GM18867 (cell line): ENCODE results near the gene PXDN.
"Not testable (repeated sequence)": the region's sequence is repeated elsewhere in the genome, so short reads cannot be mapped to it uniquely, and the experiment has no call there.

Experiments
- ATAC-seq: cut with Tn5 transposase; IDR thresholded peaks from one replicate; pipeline ENCODE4 v1.9.1; 2021; ENCODE audit warnings: mild to moderate bottlenecking, moderate library complexity; ENCODE audit not compliant: unreplicated experiment

The PXDN gene

GRCh38 chr2:1634681-1635341 lies 109.5 kb downstream of the PXDN start:
- no peak for ATAC-seq

- ATAC-seq: no peak
Observed at GRCh38 chr2:1633936-1634587, 110.3 kb downstream of the PXDN start.

- no peak for ATAC-seq
Observed at GRCh38 chr2:1633092-1633671, 111.1 kb downstream of the PXDN start.

DNA sequence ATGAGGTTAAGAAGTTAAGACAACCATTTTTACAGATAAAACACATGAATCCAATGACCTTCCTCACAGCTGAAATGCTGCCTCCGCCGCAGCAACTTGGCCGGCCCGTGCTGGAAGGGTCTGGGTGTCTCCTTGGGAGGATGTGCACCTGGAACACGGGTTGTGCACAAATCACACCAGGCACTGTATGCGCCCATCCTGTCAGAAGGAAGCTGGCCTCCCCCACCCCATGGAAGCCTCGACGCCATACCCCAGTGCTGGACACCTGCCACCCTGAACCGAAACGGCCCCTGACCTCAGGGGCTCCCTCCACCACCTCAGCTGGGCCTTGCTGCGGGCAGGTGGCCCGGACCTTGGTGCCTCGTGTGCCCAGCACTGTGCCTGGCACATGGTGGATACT lies 111.8 kb downstream of the PXDN start:
- no peak for ATAC-seq

DNA sequence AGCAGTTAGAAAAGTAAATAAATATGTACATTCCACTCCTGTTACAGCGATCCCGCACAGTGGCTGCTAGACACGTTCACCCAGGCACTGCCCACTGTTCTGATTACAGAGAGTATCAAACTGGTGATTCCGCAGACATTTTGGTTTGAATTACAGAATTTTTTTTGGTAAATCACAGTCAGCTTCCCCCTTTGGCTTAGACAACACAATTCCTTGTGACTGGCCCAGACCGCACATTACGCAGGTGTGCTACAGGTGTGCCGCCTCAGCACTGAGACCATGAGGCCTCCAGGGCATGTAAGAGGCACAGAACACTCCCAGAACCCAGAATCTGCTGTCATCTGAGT lies 112.3 kb downstream of the PXDN start:
- ATAC-seq: no peak

DNA sequence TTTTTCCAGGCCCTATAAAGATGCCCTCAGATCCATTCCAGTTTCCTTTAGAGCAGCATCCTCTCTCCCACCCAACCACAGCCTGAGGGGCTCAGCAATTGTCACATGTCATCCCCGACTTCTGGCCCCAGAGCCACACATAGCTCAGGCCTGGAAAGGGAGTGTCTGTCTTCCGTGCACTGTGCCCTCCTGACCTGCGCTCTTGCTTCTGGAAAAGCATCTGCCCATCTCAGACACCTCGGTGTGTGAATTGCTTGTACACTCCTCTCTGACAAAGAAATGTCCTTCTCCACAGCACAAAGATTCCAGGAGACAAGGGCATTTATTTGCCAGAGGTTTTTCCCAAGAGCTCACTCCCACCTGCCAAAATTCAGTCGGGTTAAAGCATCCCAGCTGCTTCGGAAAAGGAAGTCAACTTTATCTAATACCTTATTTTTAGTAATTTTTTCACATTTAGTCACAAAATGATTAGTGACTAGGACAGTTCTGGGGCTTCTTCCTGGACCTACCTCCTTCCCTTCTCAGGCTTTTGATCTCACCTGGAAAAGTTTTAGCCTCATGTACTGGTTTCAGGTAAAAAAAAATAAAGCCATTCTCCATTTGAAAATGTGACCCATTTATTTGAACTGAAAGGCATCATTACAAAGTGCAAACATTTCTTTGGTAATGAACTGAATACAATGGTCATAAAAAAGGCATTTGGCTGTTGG lies 112.9 kb downstream of the PXDN start:
- ATAC-seq: no peak

DNA sequence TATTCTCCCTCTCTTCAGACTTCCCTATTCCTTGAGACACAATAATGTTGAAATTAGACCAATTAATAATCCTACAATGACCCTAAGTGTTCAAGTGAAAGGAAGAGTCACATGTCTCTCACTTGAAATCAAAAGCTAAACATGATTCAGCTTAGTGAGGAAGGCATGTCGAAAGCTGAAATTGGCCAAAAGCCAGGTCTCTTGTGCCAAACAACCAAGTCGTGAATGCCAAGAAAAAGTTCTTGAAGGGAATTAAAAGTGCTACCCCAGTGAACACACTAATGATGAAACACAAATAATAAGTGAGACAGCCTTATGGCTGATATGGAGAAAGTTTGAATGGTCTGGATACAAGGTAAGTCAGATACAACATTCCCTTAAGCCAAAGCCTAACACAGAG lies 115.4 kb downstream of the PXDN start:
- ATAC-seq: no peak

DNA sequence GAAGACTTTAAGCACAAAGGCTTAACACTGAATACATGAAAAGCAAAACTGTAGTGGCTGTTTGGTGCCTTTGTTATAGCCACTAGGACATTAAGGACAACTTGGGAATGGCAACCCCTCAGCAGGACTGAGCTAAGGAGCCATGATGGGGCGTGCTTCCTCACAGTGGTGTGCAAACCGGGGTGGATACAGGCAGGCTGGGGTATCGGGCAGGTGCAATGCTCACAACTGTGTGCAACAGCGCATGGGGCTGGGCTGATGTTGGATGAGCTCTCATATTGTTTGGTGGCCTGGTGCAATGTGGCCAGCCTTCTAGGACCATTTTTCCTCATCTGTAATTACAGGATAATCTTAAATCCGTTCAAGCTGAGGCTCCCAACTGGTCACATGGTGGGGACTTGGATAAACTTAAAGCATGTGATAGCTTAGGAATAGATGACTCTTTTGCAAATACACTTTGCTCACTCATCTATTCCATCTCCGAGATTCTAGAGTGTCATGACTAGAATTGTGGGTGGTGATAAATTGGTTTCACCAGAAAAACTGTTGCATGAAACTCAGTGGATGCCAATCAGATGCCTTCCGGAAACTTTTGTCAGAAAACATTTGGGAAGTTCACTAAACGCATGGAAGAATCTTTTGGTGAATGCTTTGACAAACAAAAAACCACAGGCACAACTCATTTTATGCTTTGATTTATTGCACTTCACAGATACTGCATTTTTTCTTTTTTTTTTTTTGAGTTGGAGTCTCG lies 116.5 kb downstream of the PXDN start:
- no peak for ATAC-seq

GRCh38 chr2:1626271-1626681 lies 118.0 kb downstream of the PXDN start:
- no peak for ATAC-seq

GRCh38 chr2:1625281-1626001 lies 118.9 kb downstream of the PXDN start:
- no peak for ATAC-seq

GRCh38 chr2:1623906-1624445 lies 120.3 kb downstream of the PXDN start:
- ATAC-seq: no peak

DNA sequence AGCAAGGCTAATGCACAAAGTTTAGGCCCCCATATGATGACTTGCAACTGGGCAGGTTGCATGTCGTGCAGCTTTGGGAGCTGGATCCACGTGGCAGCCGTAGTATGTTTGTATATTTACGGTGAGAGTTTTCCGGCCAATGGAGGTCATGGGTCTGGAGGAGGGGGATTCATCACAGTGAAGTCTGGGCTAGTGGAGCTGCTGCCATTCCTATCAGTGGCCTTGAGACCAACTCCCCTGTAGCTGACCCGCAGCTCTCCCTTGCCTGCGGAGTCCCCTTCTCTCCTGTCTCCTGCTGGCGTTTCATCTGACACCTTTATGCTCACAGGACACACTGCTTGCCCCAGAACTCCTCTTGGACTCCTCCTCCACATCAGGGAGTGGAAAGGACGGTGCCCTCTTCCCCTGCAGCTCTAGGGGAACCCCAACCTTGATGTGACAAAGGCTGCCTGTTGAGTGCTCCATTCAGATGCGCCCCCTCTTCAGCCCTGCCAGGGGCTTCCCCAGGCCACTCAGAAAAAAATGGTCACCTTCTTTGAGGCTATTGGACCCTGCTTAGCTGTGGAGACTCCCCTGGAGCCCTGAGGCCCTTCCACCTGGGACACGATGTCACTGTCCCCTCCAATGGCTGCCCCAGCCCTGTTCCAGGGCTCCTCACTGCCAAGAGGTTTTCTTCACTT lies 121.7 kb downstream of the PXDN start:
- no peak for ATAC-seq

DNA sequence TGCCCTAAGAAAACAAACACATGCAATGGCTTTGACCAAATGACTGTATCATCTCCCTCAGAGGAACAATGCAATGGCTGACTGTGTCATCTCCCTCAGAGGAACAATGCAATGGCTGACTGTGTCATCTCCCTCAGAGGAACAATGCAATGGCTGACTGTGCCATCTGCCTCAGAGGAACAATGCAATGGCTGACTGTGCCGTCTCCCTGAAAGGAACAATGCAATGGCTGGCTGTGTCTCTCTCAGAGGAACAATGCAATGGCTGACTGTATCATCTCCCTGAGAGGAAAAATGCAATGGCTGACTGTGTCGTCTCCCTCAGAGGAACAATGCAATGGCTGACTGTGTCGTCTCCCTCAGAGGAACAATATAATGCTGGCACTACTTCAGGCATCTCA lies 122.3 kb downstream of the PXDN start:
- not testable (repeated sequence) for ATAC-seq

DNA sequence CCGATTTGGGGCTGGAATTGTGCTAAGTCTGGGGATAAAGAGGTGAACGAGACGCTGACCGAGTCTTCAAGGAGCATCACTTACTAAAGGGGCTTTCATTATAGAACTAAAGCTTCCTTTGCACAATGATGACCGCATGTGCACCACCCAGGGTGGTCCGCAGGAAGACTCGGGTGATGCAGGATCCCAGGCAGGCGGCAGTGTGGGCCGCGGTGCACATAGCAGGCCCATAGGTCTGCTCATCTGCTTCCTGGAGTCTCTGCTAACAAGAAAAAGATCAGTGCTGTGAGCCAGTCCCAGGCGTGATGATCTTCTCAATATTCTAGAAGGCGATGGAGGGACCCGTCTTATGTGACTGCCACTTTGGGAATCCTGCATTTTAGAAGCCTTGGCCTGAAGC lies 122.8 kb downstream of the PXDN start:
- no peak for ATAC-seq

- no peak for ATAC-seq
Observed at GRCh38 chr2:1621041-1621440, 123.3 kb downstream of the PXDN start.

DNA sequence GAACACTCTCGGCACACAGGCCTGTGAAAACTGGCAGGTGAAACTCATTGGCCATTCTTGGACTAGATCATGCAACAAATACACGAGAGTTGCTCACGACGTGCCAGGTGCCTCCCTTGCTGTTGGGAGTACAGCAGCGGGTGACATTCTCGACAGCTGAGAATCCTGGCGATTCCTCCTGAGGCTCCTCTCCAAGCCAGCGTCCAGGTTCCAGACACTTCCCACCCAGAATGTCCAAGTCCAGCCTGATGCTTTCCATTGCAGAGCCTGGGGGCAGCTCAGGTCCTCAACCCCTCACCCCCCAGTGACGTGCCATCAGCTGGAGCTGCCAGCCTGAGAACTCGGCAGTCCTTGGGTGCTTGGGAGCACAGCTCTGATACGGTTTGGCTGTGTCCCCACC lies 124.2 kb downstream of the PXDN start:
- ATAC-seq: no peak

DNA sequence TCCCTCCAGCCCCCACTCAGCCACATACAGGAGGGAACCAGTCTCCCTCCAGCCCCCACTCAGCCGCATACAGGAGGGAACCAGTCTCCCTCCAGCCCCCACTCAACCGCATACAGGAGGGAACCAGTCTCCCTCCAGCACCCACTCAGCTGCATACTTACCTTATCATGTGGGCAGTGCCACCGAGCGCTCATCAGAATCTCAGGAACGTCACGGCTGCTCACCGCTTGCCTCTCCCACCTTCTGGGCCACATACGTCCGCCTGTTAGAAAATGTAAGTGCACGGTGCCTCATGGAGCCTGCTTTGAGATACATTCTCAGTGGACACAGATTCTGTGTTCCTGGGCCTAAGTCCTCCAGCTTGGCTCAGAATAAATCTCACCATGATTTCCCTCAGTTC lies 124.8 kb downstream of the PXDN start:
- ATAC-seq: no peak

DNA sequence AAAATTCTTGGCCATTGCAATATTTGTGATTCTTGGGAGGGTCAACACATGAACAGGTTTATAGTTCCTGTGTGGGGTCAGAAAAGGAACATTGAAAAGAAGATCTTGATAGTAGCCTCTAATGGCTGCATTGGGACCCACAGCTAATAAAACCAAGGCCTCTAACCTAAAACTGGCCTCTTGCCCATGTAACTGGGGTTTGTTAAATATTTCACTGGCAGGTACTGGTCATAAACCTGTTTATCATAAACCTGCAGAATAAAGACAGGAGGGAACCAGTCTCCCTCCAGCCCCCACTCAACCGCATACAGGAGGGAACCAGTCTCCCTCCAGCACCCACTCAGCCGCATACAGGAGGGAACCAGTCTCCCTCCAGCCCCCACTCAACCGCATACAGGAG lies 125.3 kb downstream of the PXDN start:
- ATAC-seq: no peak

DNA sequence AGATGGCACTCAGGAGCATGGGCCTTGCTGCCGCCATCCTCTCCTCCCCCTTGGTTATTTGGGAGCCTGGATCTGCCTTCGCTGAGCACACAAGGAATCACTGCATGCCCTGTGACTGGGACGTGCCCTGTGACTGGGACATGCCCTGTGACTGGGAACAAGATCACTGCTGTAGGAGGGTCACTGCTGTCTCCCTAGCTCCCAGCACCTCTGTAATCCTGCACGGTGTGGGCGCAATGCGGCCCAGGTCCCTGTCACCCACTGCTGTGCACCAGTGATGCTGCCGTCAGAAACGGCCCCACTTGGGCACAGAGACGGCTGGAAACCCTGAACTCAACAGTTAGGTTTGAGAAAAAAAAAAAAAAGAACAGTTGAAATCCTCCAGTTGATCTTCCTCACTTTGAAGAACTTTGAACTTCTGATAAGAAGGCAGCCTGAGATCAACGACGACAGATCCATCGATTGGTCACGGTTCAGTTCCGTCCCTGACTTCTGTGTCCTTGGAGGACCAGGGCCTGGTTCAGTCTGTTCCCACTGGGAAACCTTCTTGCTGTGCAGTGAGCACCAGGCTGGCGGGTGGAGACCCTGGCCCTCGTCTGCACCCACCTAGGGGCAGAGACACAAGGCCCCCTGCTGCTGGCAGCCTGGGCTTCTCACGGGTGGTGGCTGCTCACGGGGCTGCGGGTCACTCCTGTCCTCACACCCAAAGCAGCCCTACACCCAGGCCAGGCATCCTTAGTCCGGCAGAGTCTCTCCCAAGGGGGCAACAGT lies 125.9 kb downstream of the PXDN start:
- ATAC-seq: no peak
